B cell (primary cell): ENCODE results near the gene MPDU1. TPM values are rescaled to one million over a fixed set of nuclear protein-coding genes. Genes with fewer than 3 reads are reported as not detected.

Source experiments
- ATAC-seq: fragments of 200-7000 bp; cut with Tn5 transposase; one replicate; pipeline ENCODE4 v1.10.0; 2021; ENCODE audit warnings: low read depth, mild to moderate bottlenecking, moderate number of reproducible peaks, moderate library complexity
- CTCF ChIA-PET: fragments of 350-600 bp; sonication (Branson Sonifier 250); formaldehyde crosslinking; loops from one replicate; lab custom pipeline; 2021; ENCODE audit warnings: antibody characterized with exemption, inconsistent platforms; lab: Charles Lee
- POLR2A ChIA-PET: fragments of 350-600 bp; sonication (Branson Sonifier 250); formaldehyde crosslinking; loops from one replicate; lab custom pipeline; 2021; ENCODE audit warnings: antibody characterized with exemption; lab: Charles Lee
- DNase-seq: peaks from one replicate; pipeline ENCODE4 v3.0.0; 2013
- H2AFZ ChIP-seq: 2 replicates; pipeline ENCODE4 v1.6.1; 2012; ENCODE audit warnings: mild to moderate bottlenecking, low read depth, low read length; ENCODE audit not compliant: insufficient read depth, poor library complexity, severe bottlenecking
- H3K27ac ChIP-seq, 2 donors: 1 replicate in 1 of 2; 2 replicates in 1 of 2; pipeline ENCODE4 v1.5.1; 2012 to 2013; ENCODE audit warnings: low read length in 2 of 2, mild to moderate bottlenecking in 2 of 2, moderate library complexity in 1 of 2
- H3K27me3 ChIP-seq, 4 experiments: fragments of 200-600 bp in 1 of 4; sonication (generic) in 1 of 4; replicated peaks in 1 of 4; 1 replicate in 2 of 4; 2 replicates in 2 of 4; pipeline versions ENCODE4 v1.6.1 to v1.7.0; 2013 to 2016; ENCODE audit warnings: low read length in 3 of 4, mild to moderate bottlenecking in 2 of 4, mixed read lengths in 1 of 4, moderate library complexity in 1 of 4; ENCODE audit not compliant: insufficient read depth in 4 of 4, control insufficient read depth in 3 of 4; ENCODE audit errors: control extremely low read depth in 1 of 4
- H3K36me3 ChIP-seq, 2 experiments: replicated peaks in 1 of 2; 1 replicate in 1 of 2; 2 replicates in 1 of 2; pipeline versions ENCODE4 v1.6.1 to v1.7.1; 2013; ENCODE audit warnings: low read length in 1 of 2; ENCODE audit not compliant: insufficient read depth in 2 of 2, control insufficient read depth in 1 of 2; ENCODE audit errors: control extremely low read depth in 1 of 2, extremely low read depth in 1 of 2
- H3K4me1 ChIP-seq, 2 donors: fragments of 200-600 bp in 1 of 2; sonication (generic) in 1 of 2; 1 replicate in 1 of 2; 2 replicates in 1 of 2; pipeline versions ENCODE4 v1.5.1 to v1.6.1; 2013 to 2017; ENCODE audit warnings: low read length in 2 of 2; ENCODE audit not compliant: control insufficient read depth in 2 of 2, insufficient read depth in 2 of 2
- H3K4me2 ChIP-seq: replicated peaks from 2 replicates; pipeline ENCODE3; 2012; ENCODE audit warnings: mild to moderate bottlenecking, low read depth, low read length; ENCODE audit not compliant: poor library complexity, severe bottlenecking
- H3K4me3 ChIP-seq, 5 experiments: fragments of 200-600 bp in 1 of 5; sonication (generic) in 1 of 5; 1 replicate in 3 of 5; 2 replicates in 2 of 5; pipeline versions ENCODE4 v1.5.1 to v1.7.0; 2011 to 2016; ENCODE audit warnings: low read length in 4 of 5, mild to moderate bottlenecking in 4 of 5, low read depth in 2 of 5, control low read depth in 1 of 5, moderate library complexity in 1 of 5; ENCODE audit not compliant: insufficient read depth in 1 of 5; ENCODE audit errors: control extremely low read depth in 1 of 5, extremely low read depth in 1 of 5
- H3K79me2 ChIP-seq: fragments of 200-600 bp; sonication (generic); one replicate; pipeline ENCODE4 v1.6.0; 2016; ENCODE audit warnings: low read length; ENCODE audit not compliant: control insufficient read depth, insufficient read depth
- H3K9ac ChIP-seq: fragments of 200-600 bp; sonication (generic); 2 replicates; pipeline ENCODE4 v1.6.1; 2017; ENCODE audit warnings: mild to moderate bottlenecking, low read length, moderate library complexity
- H3K9me3 ChIP-seq, 3 donors: one replicate each; pipeline versions ENCODE4 v1.6.1 to v1.7.1; 2013; ENCODE audit warnings: low read length in 2 of 3; ENCODE audit not compliant: control insufficient read depth in 2 of 3, insufficient read depth in 1 of 3; ENCODE audit errors: control extremely low read depth in 1 of 3
- H4K20me1 ChIP-seq: 2 replicates; pipeline ENCODE4 v1.6.0; 2012; ENCODE audit warnings: mild to moderate bottlenecking, low read length; ENCODE audit not compliant: insufficient read depth, control insufficient read depth, poor library complexity, severe bottlenecking
- H3K27ac Mint-ChIP-seq: one replicate; pipeline ENCODE4 v1.8.0; 2021; ENCODE audit warnings: mixed read lengths
- H3K27me3 Mint-ChIP-seq: one replicate; pipeline ENCODE4 v1.8.0; 2021; ENCODE audit warnings: mixed read lengths
- H3K4me1 Mint-ChIP-seq: one replicate; pipeline ENCODE4 v1.8.0; 2021; ENCODE audit warnings: mixed read lengths
- H3K4me3 Mint-ChIP-seq: one replicate; pipeline ENCODE4 v1.8.0; 2021; ENCODE audit warnings: mixed read lengths
- H3K9me3 Mint-ChIP-seq: one replicate; pipeline ENCODE4 v1.8.0; 2022; ENCODE audit warnings: mixed read lengths; ENCODE audit not compliant: insufficient read depth
- EZH2 ChIP-seq: IDR thresholded peaks from 2 replicates; pipeline ENCODE4 v1.6.1; 2012; ENCODE audit warnings: borderline replicate concordance, low read depth, mild to moderate bottlenecking, moderate library complexity, low read length; ENCODE audit not compliant: insufficient read depth, poor library complexity, severe bottlenecking
- WGBS: methylation state at CpG from one replicate; pipeline ENCODE4 v1.1.5; 2013; ENCODE audit warnings: missing lambda C conversion rate; ENCODE audit not compliant: insufficient coverage; 5-methylcytosine and 5-hydroxymethylcytosine counted together
- intact Hi-C: fragments of 100-400 bp; cut with micrococcal nuclease; formaldehyde crosslinking; loops from one replicate; pipeline ENCODE4 v1.10.0; 2022
- polyA plus RNA-seq: library from polyadenylated mRNA; depleted of rRNA; stranded (reverse); fragments of >200 nt; gene quantifications from 2 replicates; pipeline ENCODE4 v1.2.3, GENCODE V29; 2012
- total RNA-seq, 2 donors: library from RNA; stranded (reverse); fragments of 120-200 nt in 1 of 2; gene quantifications; 1 replicate in 1 of 2; 2 replicates in 1 of 2; pipeline versions ENCODE4 v1.2.3 to v1.2.4, GENCODE V29; 2013 to 2022
- TF ChIP-seq, protein P1 (sequence below): fragments of 200-600 bp; IDR thresholded peaks from one replicate; pipeline ENCODE4 v1.8.0; 2022; ENCODE audit warnings: antibody characterized with exemption, mild to moderate bottlenecking

Gene MPDU1
- total and polyA plus RNA-seq, 2 donors (not counting 1 experiment from before 2014, with no cell fraction given), result 31.7 to 51.5 TPM

DNA sequence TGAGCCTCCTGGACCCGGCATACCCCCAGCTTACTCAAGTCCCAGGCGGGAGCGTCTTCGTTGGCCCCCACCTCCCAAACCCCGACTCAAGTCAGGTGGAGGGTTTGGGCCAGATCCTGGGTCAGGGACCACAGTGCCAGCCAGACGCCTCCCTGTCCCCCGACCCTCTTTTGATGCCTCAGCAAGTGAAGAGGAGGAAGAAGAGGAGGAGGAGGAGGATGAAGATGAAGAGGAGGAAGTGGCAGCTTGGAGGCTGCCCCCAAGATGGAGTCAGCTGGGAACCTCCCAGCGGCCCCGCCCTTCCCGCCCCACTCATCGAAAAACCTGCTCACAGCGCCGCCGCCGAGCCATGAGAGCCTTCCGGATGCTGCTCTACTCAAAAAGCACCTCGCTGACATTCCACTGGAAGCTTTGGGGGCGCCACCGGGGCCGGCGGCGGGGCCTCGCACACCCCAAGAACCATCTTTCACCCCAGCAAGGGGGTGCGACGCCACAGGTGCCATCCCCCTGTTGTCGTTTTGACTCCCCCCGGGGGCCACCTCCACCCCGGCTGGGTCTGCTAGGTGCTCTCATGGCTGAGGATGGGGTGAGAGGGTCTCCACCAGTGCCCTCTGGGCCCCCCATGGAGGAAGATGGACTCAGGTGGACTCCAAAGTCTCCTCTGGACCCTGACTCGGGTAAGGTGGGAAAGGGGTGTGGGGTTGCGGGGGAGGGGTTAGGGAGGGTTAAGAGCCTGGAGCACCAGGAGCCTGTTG is 20.4 kb upstream of the MPDU1 start:
- peaks cover 57% of the 10 kb centered on the region for H3K79me2 ChIP-seq
- no peak overlapping the region for H3K27ac Mint-ChIP-seq
- CTCF ChIA-PET, result interaction anchor here (2.9 to 25.0 kb wide), 3 partner anchors 16 to 43 kb away, joined by 10 to 666 read pairs (median 126); partner anchors contain the start of genes SOX15 and TNFSF12

More for the DNA sequence above, 20.4 kb upstream of the MPDU1 start:
- peak overlapping the region; percentile 96 for H3K4me2 ChIP-seq
- no peak overlapping the region for H2AFZ ChIP-seq
- H3K4me1 ChIP-seq, result peaks cover 34 to 49% of the 10 kb centered on the region in 2 donors
- H3K9me3 ChIP-seq, result no peaks in the 10 kb centered on the region
- 96% methylated on average over 22 of the region's 30 CpGs for WGBS
- H3K36me3 ChIP-seq, result peaks cover 2 to 40% of the 10 kb centered on the region in 2 experiments
- TF ChIP-seq EZH2, result no peak
- TF ChIP-seq, protein P1, sequence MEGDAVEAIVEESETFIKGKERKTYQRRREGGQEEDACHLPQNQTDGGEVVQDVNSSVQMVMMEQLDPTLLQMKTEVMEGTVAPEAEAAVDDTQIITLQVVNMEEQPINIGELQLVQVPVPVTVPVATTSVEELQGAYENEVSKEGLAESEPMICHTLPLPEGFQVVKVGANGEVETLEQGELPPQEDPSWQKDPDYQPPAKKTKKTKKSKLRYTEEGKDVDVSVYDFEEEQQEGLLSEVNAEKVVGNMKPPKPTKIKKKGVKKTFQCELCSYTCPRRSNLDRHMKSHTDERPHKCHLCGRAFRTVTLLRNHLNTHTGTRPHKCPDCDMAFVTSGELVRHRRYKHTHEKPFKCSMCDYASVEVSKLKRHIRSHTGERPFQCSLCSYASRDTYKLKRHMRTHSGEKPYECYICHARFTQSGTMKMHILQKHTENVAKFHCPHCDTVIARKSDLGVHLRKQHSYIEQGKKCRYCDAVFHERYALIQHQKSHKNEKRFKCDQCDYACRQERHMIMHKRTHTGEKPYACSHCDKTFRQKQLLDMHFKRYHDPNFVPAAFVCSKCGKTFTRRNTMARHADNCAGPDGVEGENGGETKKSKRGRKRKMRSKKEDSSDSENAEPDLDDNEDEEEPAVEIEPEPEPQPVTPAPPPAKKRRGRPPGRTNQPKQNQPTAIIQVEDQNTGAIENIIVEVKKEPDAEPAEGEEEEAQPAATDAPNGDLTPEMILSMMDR, result no peak
- H3K4me3 ChIP-seq, result peak overlapping the region in 1 of 5 experiments; percentile 95
- H3K4me3 Mint-ChIP-seq, result peak overlapping the region; percentile 89
- H3K4me1 Mint-ChIP-seq, result peaks cover 42% of the 10 kb centered on the region
- intact Hi-C loops, result loop anchor here (5.0 kb wide), 1 partner anchor 326 kb away; the partner anchor contains the start of gene PHF23
- ATAC-seq (no peak), DNase-seq (peak; percentile 16)
- peaks cover 17% of the 10 kb centered on the region for H4K20me1 ChIP-seq
- POLR2A ChIA-PET, result no interaction called here
- no peaks in the 10 kb centered on the region for H3K9me3 Mint-ChIP-seq
- no peak overlapping the region for H3K9ac ChIP-seq
- no peaks in the 10 kb centered on the region for H3K27me3 ChIP-seq
- H3K27me3 Mint-ChIP-seq, result no peaks in the 10 kb centered on the region
- H3K27ac ChIP-seq, result no peak overlapping the region
